Measurements from ENCODE around the gene SLX9.
A peak's percentile ranks its signal among the peaks of the same experiment; 100 is the strongest.

Gene SLX9

GRCh38 chr21:45009616-45010015, 69.8 kb downstream of the SLX9 start:
- no peak for DNase-seq

GRCh38 chr21:45010096-45010495, 70.3 kb downstream of the SLX9 start:
- no peak for DNase-seq

GRCh38 chr21:45010860-45011259, 71.0 kb downstream of the SLX9 start:
- DNase-seq: no peak

- no peak for DNase-seq
These were observed 71.6 kb downstream of the SLX9 start for GRCh38 chr21:45011426-45011825.

GRCh38 chr21:45011911-45012661, 72.3 kb downstream of the SLX9 start:
- no peak for DNase-seq

- DNase-seq: no peak
These were observed 72.9 kb downstream of the SLX9 start for GRCh38 chr21:45012662-45013259.

GRCh38 chr21:45013260-45013841, 73.5 kb downstream of the SLX9 start:
- no peak for DNase-seq

GRCh38 chr21:45014747-45015468, 75.1 kb downstream of the SLX9 start:
- DNase-seq: no peak

- no peak for DNase-seq
These were observed 75.6 kb downstream of the SLX9 start for GRCh38 chr21:45015469-45015860.

- DNase-seq: no peak
These were observed 76.2 kb downstream of the SLX9 start for GRCh38 chr21:45016031-45016405.

- no peak for DNase-seq
These were observed 76.7 kb downstream of the SLX9 start for GRCh38 chr21:45016406-45017038.

- no peak for DNase-seq
These were observed 77.5 kb downstream of the SLX9 start for GRCh38 chr21:45017039-45017960.

- DNase-seq: no peak
These were observed 78.6 kb downstream of the SLX9 start for GRCh38 chr21:45018131-45019075.

- no peak for DNase-seq
These were observed 79.5 kb downstream of the SLX9 start for GRCh38 chr21:45019076-45019886.

- no peak for DNase-seq
These were observed 80.2 kb downstream of the SLX9 start for GRCh38 chr21:45019887-45020537.

GRCh38 chr21:45020629-45021427, 81.0 kb downstream of the SLX9 start:
- no peak for DNase-seq

GRCh38 chr21:45021428-45022347, 81.9 kb downstream of the SLX9 start:
- DNase-seq: peak; percentile 100

- DNase-seq: no peak
These were observed 82.5 kb downstream of the SLX9 start for GRCh38 chr21:45022348-45022675.
